HG03575 (cell line): ENCODE data around the gene TYRO3.

ENCODE experiments used
- ATAC-seq: cut with Tn5 transposase; IDR thresholded peaks from one replicate; pipeline ENCODE4 v1.9.1; 2021; ENCODE audit not compliant: unreplicated experiment, insufficient number of reproducible peaks, low FRiP score; ENCODE audit errors: extremely low read depth

The TYRO3 gene

DNA sequence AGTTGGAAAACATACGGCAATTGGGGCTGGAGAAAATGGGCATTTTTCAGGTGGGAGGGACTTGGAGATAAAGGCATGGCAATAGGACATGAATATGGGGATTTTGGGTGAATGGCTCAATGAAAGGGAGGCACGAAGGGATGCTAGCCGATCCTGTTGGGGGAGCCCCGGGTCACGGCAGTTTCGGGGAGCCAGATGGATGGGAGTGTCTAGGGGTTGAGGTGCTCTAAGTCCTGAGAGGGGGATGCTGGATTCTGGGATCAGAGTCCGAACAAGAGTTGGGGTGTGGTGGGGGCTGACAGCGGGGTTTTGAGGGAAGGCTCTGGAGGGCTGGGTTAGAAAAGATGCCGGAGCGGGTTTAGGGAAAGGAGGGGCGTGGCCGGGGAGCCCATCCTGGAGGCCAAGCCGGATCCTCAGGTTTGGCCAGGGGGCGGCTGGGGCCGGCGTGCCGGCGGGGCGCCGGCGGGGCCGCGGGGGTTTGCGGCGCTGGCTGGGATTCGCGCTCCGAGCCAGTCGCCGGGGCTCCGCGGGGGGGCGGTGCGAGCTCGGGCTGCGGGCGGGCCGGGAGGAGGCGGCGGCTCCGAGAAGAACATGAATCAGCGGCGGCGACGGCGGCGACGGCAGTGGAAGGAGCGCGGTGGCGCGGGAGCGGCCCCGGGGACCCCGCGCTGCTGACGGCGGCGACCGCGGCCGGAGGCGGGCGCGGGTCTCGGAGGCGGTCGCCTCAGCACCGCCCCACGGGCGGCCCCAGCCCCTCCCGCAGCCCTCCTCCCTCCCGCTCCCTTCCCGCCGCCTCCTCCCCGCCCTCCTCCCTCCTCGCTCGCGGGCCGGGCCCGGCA lies at the start of gene TYRO3:
Gene TYRO3, plus strand, starts transcription at position 813 of the 839 bp plus-strand sequence. CDS start 46 bp downstream, outside the sequence.
- no peak for ATAC-seq

DNA sequence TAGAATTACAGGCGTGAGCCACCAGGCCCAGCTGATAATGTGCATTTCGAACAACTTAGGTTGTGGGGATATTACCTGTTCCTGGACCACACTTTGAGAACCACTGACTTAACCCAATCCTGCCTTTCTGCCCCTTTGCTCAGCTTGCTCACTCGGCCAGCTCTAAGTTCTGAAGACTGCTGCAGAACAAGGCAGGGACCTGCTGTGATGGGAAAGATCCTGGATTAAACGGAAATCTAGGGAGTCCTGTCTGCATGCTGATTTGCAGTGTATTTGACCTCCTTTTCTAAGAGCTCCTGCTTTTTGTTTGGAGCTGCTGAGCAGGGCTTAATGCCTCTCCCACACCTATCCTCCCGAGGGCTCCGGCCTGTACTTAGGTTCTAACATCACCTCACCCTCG lies 48.3 kb upstream of the TYRO3 start:
- no peak for ATAC-seq

DNA sequence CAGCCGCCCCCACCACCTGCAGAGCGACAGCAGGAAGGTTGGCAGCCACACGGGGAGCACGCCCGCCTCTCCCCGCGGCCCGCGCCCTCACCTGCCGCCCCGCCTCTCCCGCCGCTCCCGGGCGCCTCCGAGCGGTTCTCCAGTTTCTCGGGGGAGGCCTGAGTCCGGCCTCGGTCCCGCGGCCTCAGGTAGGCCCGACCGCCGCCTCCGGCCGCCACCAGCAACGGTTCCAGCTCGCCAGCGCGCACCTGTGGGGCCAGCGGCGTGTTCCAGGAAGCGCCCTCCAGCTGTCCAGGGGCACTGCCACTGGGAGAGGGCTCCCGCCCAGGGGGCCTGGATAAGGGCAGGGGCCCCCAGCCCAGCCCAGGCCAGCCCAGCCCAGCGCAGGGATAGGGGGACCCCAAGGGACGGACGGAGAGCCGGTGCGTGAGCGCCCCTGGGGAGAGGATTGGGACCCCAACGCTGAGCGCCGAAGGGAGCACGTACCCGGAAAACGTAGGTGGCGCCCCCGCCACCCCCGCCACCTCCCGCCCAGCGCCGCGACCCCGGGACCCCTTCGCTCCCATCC lies 47.6 kb upstream of the TYRO3 start:
- no peak for ATAC-seq

DNA sequence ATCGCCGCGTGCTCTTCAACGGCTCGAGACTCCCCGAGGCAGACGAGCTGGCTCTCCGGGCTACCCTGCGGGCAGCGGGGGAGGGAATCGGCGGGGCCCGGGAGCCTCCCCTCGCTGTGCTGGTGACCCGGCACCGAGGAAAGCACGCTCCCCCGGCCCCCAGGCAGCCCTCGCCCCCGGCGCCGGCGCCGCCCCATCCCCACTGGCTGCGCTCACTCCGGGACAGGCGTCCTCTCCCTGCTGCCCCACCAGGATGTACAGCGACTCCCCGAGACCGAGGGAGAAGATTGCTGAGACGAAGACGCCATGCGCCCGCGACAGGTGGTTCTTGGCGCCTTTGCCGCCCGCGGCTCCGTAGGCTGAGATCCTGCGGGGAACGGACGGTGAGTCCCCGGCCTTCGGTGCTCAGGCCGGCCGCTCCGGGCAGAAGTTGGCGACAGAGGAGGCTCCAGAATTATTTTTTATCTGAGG lies 47.1 kb upstream of the TYRO3 start:
- no peak for ATAC-seq

GRCh38 chr15:41512512-41512939 lies 46.5 kb upstream of the TYRO3 start:
- ATAC-seq: no peak

DNA sequence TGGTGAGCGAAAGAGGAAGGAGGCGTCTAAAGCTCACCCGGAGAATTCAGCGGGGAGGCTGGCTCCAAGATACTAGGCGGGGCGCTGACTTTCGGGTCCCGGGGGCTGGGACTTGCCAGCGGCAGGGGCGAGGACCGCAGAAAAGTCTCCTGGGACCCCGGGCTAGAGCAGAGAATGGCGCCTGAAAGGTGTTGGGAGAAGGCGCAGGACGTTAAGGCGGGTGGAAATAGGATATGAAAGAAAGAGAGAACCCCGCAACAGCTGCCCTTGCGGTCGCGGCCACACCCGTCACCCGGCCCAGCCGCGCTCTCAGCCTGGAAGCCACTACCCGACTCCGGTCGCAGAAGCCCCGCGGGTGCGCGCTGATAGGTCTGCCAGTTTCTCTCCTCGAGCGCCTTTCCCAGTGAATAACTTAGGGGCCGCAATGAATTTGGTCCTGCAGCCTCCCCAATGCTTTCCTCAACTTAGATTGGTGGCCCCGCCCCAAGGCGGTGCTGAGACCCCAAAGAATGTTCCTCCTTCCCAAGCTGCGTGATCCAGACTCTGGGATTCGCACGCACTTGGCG lies 46.0 kb upstream of the TYRO3 start:
- ATAC-seq: no peak

DNA sequence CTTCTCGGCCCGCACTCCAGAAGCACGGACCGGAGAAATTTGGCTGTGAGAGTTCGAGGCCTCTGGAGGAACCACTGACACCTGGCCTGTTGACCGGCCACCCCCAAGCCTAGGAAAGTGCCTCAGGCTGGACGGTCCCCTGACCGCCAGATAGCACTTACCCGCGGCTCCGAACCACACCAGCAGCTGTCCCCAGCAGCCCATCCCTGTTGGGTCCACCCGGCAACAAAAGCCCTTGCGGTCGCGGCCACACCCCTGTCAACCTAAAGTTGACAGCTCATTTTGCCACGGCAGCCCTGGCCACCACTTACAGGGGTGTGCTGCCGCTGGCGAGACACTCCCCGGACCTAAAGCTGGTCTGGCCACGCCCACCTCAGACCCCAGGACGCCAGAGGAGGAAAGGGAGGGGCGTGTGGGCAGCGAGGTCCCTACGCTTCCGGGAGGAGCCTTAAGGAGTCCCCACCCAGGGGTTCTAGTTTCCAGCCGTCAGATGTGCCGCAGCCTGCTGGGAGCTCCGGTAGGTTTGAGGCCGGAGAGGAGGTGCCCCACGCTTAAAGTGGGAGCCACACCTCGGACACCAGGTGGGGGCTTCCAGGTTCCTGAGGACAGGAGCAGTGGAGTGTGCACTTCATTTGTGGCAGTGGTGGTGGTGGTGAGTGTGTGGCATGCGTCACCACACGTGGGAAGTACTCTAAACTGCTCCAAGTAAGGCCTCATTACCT lies 45.3 kb upstream of the TYRO3 start, which contains the start of gene LTK:
Gene LTK, minus strand, starts transcription at position 322 of the 722 bp plus-strand sequence. Its CDS starts 118 bp downstream, at position 204.
- ATAC-seq: no peak

DNA sequence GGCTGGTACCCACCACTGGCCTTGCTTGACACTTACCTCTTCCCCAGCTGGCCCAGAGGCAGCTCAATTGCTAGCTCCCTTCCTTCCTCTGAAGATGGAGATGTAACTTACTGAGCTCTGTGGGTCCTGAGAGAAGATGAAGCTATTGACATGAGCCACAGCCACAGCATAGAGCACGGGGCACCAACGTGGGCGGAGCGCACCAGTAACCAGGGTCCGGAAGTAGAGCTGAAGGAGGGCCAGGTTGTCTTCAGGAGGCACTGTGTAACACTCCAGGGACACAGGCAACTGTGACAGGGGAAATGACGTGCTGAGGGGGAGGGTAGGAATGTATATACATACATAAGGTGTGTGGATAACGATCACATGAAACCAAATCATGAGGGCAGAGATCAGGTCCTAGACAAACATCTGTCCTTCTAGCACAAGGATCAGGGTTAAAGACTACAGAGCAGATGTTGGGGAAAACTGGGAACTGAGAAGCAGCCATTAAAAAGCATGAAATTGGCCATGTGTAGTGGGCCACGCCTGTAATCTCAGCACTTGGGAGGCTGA lies 41.0 kb upstream of the TYRO3 start:
- no peak for ATAC-seq

- no peak for ATAC-seq
Measured at GRCh38 chr15:41520636-41521035, 38.4 kb upstream of the TYRO3 start.

GRCh38 chr15:41521614-41522013 lies 37.4 kb upstream of the TYRO3 start:
- no peak for ATAC-seq

GRCh38 chr15:41523097-41523496 lies 35.9 kb upstream of the TYRO3 start:
- ATAC-seq: no peak

DNA sequence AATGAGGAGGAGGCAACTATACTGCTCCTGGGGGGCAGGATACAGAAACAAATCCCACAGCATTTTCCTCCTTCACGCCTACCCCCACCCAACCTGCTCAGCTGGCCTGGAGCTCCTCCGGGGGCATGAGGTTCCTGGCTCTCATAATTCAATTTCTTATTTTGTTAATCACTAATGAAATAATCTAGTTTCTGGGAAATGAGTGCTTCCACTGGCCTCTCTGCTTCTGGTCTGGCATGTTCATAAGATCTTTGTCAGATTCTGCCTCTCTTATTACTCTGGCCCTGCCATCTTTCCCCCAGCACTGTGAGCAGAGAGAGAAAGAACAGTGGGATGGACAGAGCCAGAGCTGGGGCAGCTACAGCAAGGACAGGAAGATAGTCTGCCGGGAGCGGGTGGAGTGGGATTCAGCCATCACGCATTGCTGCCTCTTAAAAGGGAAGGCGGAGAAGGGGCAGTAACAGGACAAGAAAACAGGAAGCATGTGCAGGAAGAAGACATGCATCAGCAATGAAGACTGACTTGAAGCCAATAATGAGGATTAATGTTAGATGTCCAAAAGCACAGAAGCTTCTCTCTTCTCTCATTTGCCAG lies 28.6 kb upstream of the TYRO3 start:
- no peak for ATAC-seq

- ATAC-seq: no peak
Measured at GRCh38 chr15:41535544-41535943, 23.5 kb upstream of the TYRO3 start.

GRCh38 chr15:41536866-41537265 lies 22.1 kb upstream of the TYRO3 start:
- ATAC-seq: no peak

DNA sequence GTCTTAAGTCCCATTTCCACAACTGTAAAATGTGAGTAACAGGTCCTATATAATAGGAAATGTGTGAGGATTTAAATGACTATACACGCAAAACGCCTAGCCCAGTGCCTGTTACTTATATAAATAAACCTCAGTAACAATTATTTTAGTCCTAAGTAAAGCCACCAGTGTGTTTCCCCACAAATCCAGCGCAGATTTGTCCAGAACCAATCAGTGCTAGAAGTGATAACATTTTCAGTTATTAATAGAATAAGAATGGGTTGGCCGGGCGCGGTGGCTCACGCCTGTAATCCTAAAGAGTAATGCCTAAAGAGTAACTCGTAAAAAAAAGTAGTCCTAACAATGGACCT lies 15.5 kb upstream of the TYRO3 start:
- no peak for ATAC-seq

- no peak for ATAC-seq
Measured at GRCh38 chr15:41544650-41545015, 14.4 kb upstream of the TYRO3 start.

- ATAC-seq: no peak
Measured at GRCh38 chr15:41545218-41545617, 13.8 kb upstream of the TYRO3 start.

GRCh38 chr15:41546851-41547786 lies 11.9 kb upstream of the TYRO3 start:
- no peak for ATAC-seq
